HG02938 (cell line): ENCODE results near the gene CISD2.
"Not testable (repeated sequence)": the region's sequence is repeated elsewhere in the genome, so short reads cannot be mapped to it uniquely, and the experiment has no call there.

Source experiments
- ATAC-seq: cut with Tn5 transposase; IDR thresholded peaks from one replicate; pipeline ENCODE4 v1.9.1; 2021; ENCODE audit warnings: mild to moderate bottlenecking, moderate library complexity; ENCODE audit not compliant: unreplicated experiment

CISD2 gene

GRCh38 chr4:102901804-102902203, 33.0 kb downstream of the CISD2 start:
- no peak for ATAC-seq

- no peak for ATAC-seq
Measured at GRCh38 chr4:102918859-102919258, 50.1 kb downstream of the CISD2 start.

- ATAC-seq = not testable (repeated sequence)
Measured at GRCh38 chr4:102919697-102920096, 50.9 kb downstream of the CISD2 start.

GRCh38 chr4:102935716-102936115, 66.9 kb downstream of the CISD2 start:
- ATAC-seq = no peak

GRCh38 chr4:102938063-102938462, 69.3 kb downstream of the CISD2 start:
- not testable (repeated sequence) for ATAC-seq
